ENCODE measurements around the gene JAG1.

The JAG1 gene

GRCh38 chr20:10673842-10674683 is at the start of gene JAG1:
TSS of gene JAG1 (minus strand) at chr20:10673999. CDS start at chr20:10673530, 469 bp downstream.
- H3K4me3 ChIP-seq (ENCODE audit: low read depth, low read length): peak within 1 kb of the TSS; percentile 84

GRCh38 chr20:10721976-10722375 is 48.2 kb upstream of the JAG1 start:
- no peak overlapping the region for H3K4me3 ChIP-seq (ENCODE audit: low read depth, low read length)
- no peak for TF ChIP-seq CTCF (IDR thresholded peaks at IDR 0.05; ENCODE audit: low read depth, low read length)

More at GRCh38 chr20:10673842-10674683, at the start of gene JAG1:
- no peak for TF ChIP-seq CTCF (IDR thresholded peaks at IDR 0.05; ENCODE audit: low read depth, low read length)

- no peak for TF ChIP-seq CTCF (IDR thresholded peaks at IDR 0.05; ENCODE audit: low read depth, low read length)
These were observed 47.5 kb upstream of the JAG1 start for GRCh38 chr20:10721137-10721896.

GRCh38 chr20:10720565-10720964 is 46.8 kb upstream of the JAG1 start:
- TF ChIP-seq CTCF (IDR thresholded peaks at IDR 0.05; ENCODE audit: low read depth, low read length): no peak
- H3K4me3 ChIP-seq (ENCODE audit: low read depth, low read length): no peak overlapping the region

More at GRCh38 chr20:10721137-10721896, 47.5 kb upstream of the JAG1 start:
- H3K4me3 ChIP-seq (ENCODE audit: low read depth, low read length): no peak overlapping the region

GRCh38 chr20:10719740-10720385 is 46.1 kb upstream of the JAG1 start:
- H3K4me3 ChIP-seq (ENCODE audit: low read depth, low read length): no peak overlapping the region
- TF ChIP-seq CTCF (IDR thresholded peaks at IDR 0.05; ENCODE audit: low read depth, low read length): no peak

GRCh38 chr20:10718661-10719060 is 44.9 kb upstream of the JAG1 start:
- TF ChIP-seq CTCF (IDR thresholded peaks at IDR 0.05; ENCODE audit: low read depth, low read length): no peak
- H3K4me3 ChIP-seq (ENCODE audit: low read depth, low read length): no peak overlapping the region
